HUES6 (cell line): ENCODE measurements around the gene CFAP251.
"Not testable (repeated sequence)": the region's sequence is repeated elsewhere in the genome, so short reads cannot be mapped to it uniquely, and the experiment has no call there.

Experiments used
- H3K27ac ChIP-seq: 2 replicates; pipeline ENCODE4 v1.7.0; 2013; ENCODE audit warnings: low read depth, mild to moderate bottlenecking, low read length, inconsistent platforms
- H3K27me3 ChIP-seq: 2 replicates; pipeline ENCODE4 v1.6.1; 2013; ENCODE audit warnings: low read length; ENCODE audit not compliant: control insufficient read depth, insufficient read depth
- H3K36me3 ChIP-seq: 2 replicates; pipeline ENCODE4 v1.6.1; 2013; ENCODE audit warnings: low read length; ENCODE audit not compliant: control insufficient read depth, insufficient read depth
- H3K4me1 ChIP-seq: 2 replicates; pipeline ENCODE4 v1.6.1; 2013; ENCODE audit warnings: low read length; ENCODE audit not compliant: control insufficient read depth, insufficient read depth
- H3K4me3 ChIP-seq: 2 replicates; pipeline ENCODE4 v1.5.1; 2013; ENCODE audit warnings: low read depth, low read length
- H3K9ac ChIP-seq: one replicate; pipeline ENCODE4 v1.6.1; 2013; ENCODE audit warnings: mild to moderate bottlenecking, low read length
- H3K9me3 ChIP-seq: 2 replicates; pipeline ENCODE4 v1.6.1; 2013; ENCODE audit warnings: low read depth, low read length; ENCODE audit not compliant: control insufficient read depth, insufficient read depth

CFAP251 gene

GRCh38 chr12:121981456-121981855 is 63.1 kb downstream of the CFAP251 start:
- no peaks in the 10 kb centered on the region for H3K27me3 ChIP-seq
- H3K36me3 ChIP-seq: no peaks in the 10 kb centered on the region
- H3K9me3 ChIP-seq: no peaks in the 10 kb centered on the region
- H3K4me3 ChIP-seq: no peak overlapping the region
- H3K27ac ChIP-seq: no peak overlapping the region
- no peak overlapping the region for H3K9ac ChIP-seq
- peaks cover 3% of the 10 kb centered on the region for H3K4me1 ChIP-seq

DNA sequence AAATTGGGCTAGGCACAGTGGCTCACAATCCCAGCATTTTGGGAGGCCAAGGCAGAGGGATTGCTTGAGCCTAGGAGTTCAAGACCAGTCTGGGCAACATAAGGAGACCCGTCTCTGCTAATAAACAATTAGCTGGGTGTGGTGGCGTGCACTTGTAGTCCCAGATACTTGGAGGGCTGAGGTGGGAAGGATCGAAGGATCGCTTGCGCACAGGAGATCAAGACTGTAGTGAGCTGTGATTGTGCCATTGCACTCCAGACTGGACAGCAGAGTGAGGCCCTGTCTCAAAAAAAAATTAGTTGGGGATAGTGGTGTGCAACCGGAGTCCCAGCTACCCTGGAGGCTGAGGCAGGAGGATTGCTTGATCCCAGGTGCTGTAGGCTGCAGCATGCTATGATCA is 64.6 kb downstream of the CFAP251 start:
- Histone ChIP-seq H3K9ac (no peak overlapping the region), H3K4me1 (peaks cover 3% of the 10 kb centered on the region), H3K27me3 (no peaks in the 10 kb centered on the region), H3K9me3 (no peaks in the 10 kb centered on the region), H3K36me3 (no peaks in the 10 kb centered on the region), H3K27ac (no peak overlapping the region), H3K4me3 (no peak overlapping the region)

- Histone ChIP-seq H3K27ac (no peak overlapping the region), H3K9ac (no peak overlapping the region), H3K36me3 (no peaks in the 10 kb centered on the region), H3K4me3 (no peak overlapping the region), H3K27me3 (no peaks in the 10 kb centered on the region), H3K4me1 (peaks cover 3% of the 10 kb centered on the region), H3K9me3 (no peaks in the 10 kb centered on the region)
Measured at GRCh38 chr12:121983536-121984210, 65.3 kb downstream of the CFAP251 start.

- Histone ChIP-seq H3K36me3 (no peaks in the 10 kb centered on the region), H3K4me3 (no peak overlapping the region), H3K27me3 (no peaks in the 10 kb centered on the region), H3K27ac (no peak overlapping the region), H3K4me1 (no peaks in the 10 kb centered on the region), H3K9ac (no peak overlapping the region), H3K9me3 (no peaks in the 10 kb centered on the region; the same call in 1 of the 2 replicates)
Measured at GRCh38 chr12:121986489-121987245, 68.3 kb downstream of the CFAP251 start.

GRCh38 chr12:121988519-121988918 is 70.1 kb downstream of the CFAP251 start:
- H3K9ac ChIP-seq, H3K27ac ChIP-seq: not testable (repeated sequence)

GRCh38 chr12:121989276-121990113 is 71.1 kb downstream of the CFAP251 start:
- Histone ChIP-seq H3K4me3 (no peak overlapping the region), H3K27me3 (no peaks in the 10 kb centered on the region), H3K36me3 (no peaks in the 10 kb centered on the region), H3K9ac (no peak overlapping the region), H3K4me1 (no peaks in the 10 kb centered on the region), H3K9me3 (peaks cover 9% of the 10 kb centered on the region; the same call in 1 of the 2 replicates), H3K27ac (no peak overlapping the region)

More at GRCh38 chr12:121988519-121988918, 70.1 kb downstream of the CFAP251 start:
- H3K4me3 ChIP-seq, H3K27me3 ChIP-seq, H3K36me3 ChIP-seq, H3K9me3 ChIP-seq, H3K4me1 ChIP-seq: not testable (repeated sequence)

DNA sequence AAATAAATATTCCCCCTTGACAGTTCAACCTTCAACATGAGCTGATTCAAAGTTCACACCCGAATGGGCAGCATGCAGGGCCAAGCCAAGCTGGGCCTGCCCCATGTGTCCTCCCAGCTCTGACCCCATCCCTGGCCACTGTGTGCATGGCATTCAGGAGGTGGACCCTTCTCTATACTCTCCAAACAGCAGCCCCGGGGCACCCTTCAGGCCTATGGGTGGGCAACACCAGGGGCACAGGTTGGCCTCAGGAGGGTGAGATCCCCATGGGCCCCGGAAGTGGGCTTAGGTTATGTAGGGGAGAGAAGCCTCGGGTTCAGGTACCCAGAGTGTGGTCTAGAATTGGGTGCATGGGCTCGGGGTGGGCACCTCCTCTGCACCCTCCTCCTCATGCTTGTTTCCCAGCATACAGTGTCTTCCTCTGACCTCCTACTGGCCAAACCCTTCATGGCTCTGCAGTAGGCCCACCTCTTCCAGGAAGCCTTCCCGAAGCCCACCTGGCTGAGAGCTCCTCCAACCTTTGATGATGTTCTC is 71.8 kb downstream of the CFAP251 start:
- Histone ChIP-seq H3K36me3 (no peaks in the 10 kb centered on the region), H3K27ac (no peak overlapping the region), H3K9ac (no peak overlapping the region), H3K4me3 (no peak overlapping the region), H3K9me3 (peaks cover 9% of the 10 kb centered on the region; the same call in 1 of the 2 replicates), H3K27me3 (no peaks in the 10 kb centered on the region), H3K4me1 (no peaks in the 10 kb centered on the region)

DNA sequence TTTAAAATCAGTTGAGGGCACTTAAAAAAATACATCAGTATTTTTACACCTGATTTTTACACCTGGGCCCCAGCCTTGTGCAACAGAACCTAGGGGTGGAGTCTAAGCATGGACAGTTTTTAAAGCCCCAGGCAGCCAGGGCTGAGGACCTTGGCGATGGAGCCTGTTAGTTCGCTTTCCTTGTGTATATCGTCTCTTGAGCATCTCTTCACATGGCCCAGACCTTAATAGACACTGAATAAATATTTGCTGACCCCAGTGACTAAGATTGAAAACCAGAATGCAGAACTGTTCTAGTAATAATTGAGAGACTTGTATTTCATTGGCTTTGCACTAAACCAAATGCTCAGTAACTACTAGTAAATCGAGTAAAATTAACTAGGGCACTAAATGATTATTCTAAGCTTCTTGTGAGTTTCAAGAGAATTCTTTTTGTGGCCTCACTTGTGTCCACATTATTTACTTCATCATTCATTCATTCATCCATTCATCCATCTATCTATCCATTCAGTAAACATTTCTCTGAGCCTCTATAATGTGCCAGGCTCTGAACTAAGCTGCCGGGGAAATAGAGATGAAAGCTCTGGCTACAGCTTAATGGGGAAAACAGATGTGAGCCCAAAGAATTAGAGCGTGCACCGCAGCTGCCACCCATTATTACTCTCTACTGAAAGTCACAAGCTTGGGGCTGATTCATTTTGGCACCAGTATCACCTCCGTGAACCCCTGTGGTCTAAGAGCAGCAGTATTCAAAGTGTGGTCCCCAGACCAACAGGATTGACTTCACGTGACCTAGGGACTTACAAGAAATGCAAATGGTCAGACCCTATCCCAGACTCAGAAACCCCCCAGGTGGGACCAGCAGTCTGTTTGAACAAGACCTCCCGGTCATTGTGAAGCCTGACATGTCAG is 72.6 kb downstream of the CFAP251 start:
- Histone ChIP-seq H3K27me3 (no peaks in the 10 kb centered on the region), H3K4me3 (no peak overlapping the region), H3K36me3 (no peaks in the 10 kb centered on the region), H3K27ac (no peak overlapping the region), H3K9me3 (peaks cover 9% of the 10 kb centered on the region; the same call in 1 of the 2 replicates), H3K4me1 (no peaks in the 10 kb centered on the region), H3K9ac (no peak overlapping the region)

- Histone ChIP-seq H3K4me1 (no peaks in the 10 kb centered on the region), H3K9ac (no peak overlapping the region), H3K36me3 (no peaks in the 10 kb centered on the region), H3K27ac (no peak overlapping the region), H3K9me3 (peaks cover 9% of the 10 kb centered on the region; the same call in 1 of the 2 replicates), H3K4me3 (no peak overlapping the region), H3K27me3 (no peaks in the 10 kb centered on the region)
Measured at GRCh38 chr12:121992059-121992879, 73.9 kb downstream of the CFAP251 start.
